Measurements from ENCODE around the gene UBE3B.

DNA sequence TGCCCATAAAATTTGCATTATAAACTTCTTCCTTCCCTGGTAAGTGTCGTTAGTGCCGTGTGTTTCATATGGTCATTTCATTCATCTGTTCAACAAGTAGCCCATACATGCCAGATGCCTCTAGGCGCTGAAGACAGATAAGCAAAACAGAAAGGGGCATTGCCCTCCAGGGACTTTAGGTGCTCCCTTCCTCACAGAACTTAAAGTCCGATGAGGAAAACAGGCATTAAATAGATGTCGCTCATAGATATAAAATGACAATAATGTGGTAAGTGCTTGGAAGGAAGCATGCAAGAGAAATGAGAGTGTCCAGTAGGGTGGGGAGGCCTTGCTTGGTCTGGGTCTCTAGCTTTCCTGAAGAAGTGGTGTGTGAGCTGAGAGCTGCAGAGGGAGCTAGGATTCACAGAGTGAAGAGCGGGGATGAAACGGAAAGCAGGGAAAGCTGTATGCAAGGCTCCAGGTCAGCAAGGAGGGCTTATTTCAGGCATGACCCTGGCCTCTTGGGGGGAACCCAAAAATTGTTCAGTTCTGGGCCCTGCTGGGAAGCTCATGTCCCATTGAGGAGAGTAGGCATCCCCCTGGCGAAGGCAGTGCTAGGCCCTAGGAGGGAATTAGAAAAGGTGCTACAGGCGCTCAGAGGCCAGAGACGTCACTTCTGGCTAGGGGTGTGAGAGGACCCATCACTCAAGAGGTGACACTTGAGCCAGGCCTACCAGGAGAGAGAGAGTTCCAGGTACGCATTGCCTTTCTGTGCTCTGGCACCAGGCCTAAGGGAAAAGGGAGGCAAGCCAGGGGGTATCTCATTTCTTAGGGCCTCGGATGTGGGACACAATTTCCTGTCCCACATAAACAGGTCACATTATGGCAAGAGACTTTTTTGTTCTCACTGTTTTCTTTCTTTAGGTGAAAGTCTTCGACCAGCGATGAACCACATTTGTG is 11.9 kb downstream of the UBE3B start:
- TF ChIP-seq, protein P1, sequence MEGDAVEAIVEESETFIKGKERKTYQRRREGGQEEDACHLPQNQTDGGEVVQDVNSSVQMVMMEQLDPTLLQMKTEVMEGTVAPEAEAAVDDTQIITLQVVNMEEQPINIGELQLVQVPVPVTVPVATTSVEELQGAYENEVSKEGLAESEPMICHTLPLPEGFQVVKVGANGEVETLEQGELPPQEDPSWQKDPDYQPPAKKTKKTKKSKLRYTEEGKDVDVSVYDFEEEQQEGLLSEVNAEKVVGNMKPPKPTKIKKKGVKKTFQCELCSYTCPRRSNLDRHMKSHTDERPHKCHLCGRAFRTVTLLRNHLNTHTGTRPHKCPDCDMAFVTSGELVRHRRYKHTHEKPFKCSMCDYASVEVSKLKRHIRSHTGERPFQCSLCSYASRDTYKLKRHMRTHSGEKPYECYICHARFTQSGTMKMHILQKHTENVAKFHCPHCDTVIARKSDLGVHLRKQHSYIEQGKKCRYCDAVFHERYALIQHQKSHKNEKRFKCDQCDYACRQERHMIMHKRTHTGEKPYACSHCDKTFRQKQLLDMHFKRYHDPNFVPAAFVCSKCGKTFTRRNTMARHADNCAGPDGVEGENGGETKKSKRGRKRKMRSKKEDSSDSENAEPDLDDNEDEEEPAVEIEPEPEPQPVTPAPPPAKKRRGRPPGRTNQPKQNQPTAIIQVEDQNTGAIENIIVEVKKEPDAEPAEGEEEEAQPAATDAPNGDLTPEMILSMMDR (conservative IDR thresholded peaks at IDR 0.05): no peak
- TF ChIP-seq ZFX (IDR thresholded peaks at IDR 0.05): no peak

All from C4-2B (cell line).